ENCODE measurements around the gene BCL2L1.

- no peak for TF ChIP-seq CTCF (IDR thresholded peaks at IDR 0.05; ENCODE audit: poor library complexity, severe bottlenecking)
- no peak for TF ChIP-seq POLR2AphosphoS5 (IDR thresholded peaks at IDR 0.05)
- no peak for TF ChIP-seq RAD21 (conservative IDR thresholded peaks at IDR 0.05)
- TF ChIP-seq EP300 (conservative IDR thresholded peaks at IDR 0.05; ENCODE audit: poor library complexity, severe bottlenecking) = no peak
These were observed 56.9 kb downstream of the BCL2L1 start for GRCh38 chr20:31665753-31666152.
